ENCODE results near the gene SULF2. TPM values are rescaled to one million over a fixed set of nuclear protein-coding genes. Genes with fewer than 3 reads are reported as not detected.

The SULF2 gene
- total RNA-seq, 1 donor from 2014 or later, result 22.9 TPM

- no peak for TF ChIP-seq CTCF (conservative IDR thresholded peaks at IDR 0.05)
- no peak for DNase-seq (ENCODE audit: low read depth, low spot score)
- Mint-ChIP-seq H3K27ac (ENCODE audit: unreplicated experiment) (no peak overlapping the region), H3K27me3 (ENCODE audit: low read depth) (no peaks in the 10 kb centered on the region), H3K36me3 (ENCODE audit: low read depth) (no peaks in the 10 kb centered on the region), H3K4me3 (no peak overlapping the region), H3K9me3 (no peaks in the 10 kb centered on the region), H3K4me1 (peaks cover 21% of the 10 kb centered on the region)
Measured at GRCh38 chr20:47708953-47709833, 76.1 kb downstream of the SULF2 start.

- no peak for TF ChIP-seq CTCF (conservative IDR thresholded peaks at IDR 0.05)
- Mint-ChIP-seq H3K27ac (ENCODE audit: unreplicated experiment) (no peak overlapping the region), H3K4me1 (peaks cover 21% of the 10 kb centered on the region), H3K4me3 (no peak overlapping the region), H3K9me3 (no peaks in the 10 kb centered on the region), H3K36me3 (ENCODE audit: low read depth) (no peaks in the 10 kb centered on the region), H3K27me3 (ENCODE audit: low read depth) (no peaks in the 10 kb centered on the region)
- DNase-seq (ENCODE audit: low read depth, low spot score), result no peak
Measured at GRCh38 chr20:47708140-47708807, 77.0 kb downstream of the SULF2 start.

GRCh38 chr20:47706345-47706744, 78.9 kb downstream of the SULF2 start:
- Mint-ChIP-seq H3K4me3 (no peak overlapping the region), H3K9me3 (no peaks in the 10 kb centered on the region), H3K27ac (ENCODE audit: unreplicated experiment) (no peak overlapping the region), H3K27me3 (ENCODE audit: low read depth) (no peaks in the 10 kb centered on the region), H3K36me3 (ENCODE audit: low read depth) (no peaks in the 10 kb centered on the region), H3K4me1 (peaks cover 15% of the 10 kb centered on the region)
- DNase-seq (ENCODE audit: low read depth, low spot score), result no peak
- no peak for TF ChIP-seq CTCF (conservative IDR thresholded peaks at IDR 0.05)

- no peak for DNase-seq (ENCODE audit: low read depth, low spot score)
- Mint-ChIP-seq H3K27me3 (ENCODE audit: low read depth) (no peaks in the 10 kb centered on the region), H3K4me1 (peaks cover 15% of the 10 kb centered on the region), H3K4me3 (no peak overlapping the region), H3K36me3 (ENCODE audit: low read depth) (no peaks in the 10 kb centered on the region), H3K27ac (ENCODE audit: unreplicated experiment) (no peak overlapping the region), H3K9me3 (no peaks in the 10 kb centered on the region)
- TF ChIP-seq CTCF (conservative IDR thresholded peaks at IDR 0.05), result no peak
Measured at GRCh38 chr20:47705497-47705856, 79.8 kb downstream of the SULF2 start.

- H3K4me3 Mint-ChIP-seq, result no peak overlapping the region
- H3K4me1 Mint-ChIP-seq, result peaks cover 20% of the 10 kb centered on the region
- DNase-seq (ENCODE audit: low read depth, low spot score), result no peak
- no peaks in the 10 kb centered on the region for H3K36me3 Mint-ChIP-seq (ENCODE audit: low read depth)
- H3K27me3 Mint-ChIP-seq (ENCODE audit: low read depth), result no peaks in the 10 kb centered on the region
- H3K9me3 Mint-ChIP-seq, result no peaks in the 10 kb centered on the region
- H3K27ac Mint-ChIP-seq (ENCODE audit: unreplicated experiment), result no peak overlapping the region
- no peak for TF ChIP-seq CTCF (conservative IDR thresholded peaks at IDR 0.05)
Measured at GRCh38 chr20:47704746-47705496, 80.4 kb downstream of the SULF2 start.
